ENCODE data around the gene GP1BB. TPM values are rescaled to one million over a fixed set of nuclear protein-coding genes. Genes with fewer than 3 reads are reported as not detected.

Gene GP1BB
- total and polyA plus RNA-seq, 11 donors = 1.4 to 52.2 (median 10.7) TPM; not detected in 3

DNA sequence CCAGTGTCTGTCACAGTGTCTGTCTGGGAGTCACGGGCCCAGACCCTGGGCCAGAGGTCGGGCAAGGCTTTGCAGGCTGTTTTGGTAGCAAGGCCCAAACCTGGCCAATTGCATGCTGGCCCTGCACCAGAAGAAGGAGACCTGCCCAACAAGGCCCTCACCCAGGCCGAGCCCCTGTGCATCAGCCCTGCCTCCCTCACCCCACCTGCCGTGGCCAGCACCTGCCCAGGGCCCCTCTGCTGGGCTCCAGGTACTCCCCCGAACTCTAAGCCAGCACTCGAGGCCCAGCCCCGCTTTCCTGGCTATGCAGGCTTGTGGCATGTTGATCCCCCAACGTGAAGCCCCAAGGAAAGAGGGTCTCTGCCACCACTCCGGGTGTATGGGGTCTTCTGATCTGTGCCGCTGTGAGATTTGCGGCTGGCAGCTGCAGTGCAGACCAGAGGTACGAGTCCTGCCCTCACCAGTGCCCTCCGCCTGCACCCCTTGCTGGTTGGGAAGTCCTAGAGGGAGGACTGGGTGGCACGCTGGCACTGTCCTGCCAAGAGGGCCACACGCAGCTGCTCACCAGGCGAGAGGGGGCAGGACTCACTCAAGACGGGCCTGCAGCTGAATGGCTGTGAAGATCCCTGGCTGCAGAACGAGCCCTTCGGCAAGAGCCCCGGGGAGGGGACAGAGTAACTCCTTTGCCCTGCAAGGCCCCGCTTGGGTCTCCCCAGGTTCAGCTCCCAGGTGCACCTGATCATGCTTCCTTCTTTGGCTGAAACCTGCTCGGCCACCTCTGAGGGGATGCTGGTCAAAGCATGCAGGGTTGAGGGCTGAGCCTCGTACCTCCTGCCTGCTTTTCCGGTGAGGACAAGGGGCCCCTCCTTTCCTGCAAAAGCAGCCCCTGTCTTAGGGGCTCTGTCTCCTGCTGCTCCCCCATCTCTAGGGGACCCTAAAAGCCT, 15.7 kb upstream of the GP1BB start:
- WGBS, 4 donors = 86 to 91% (median 89%) methylated on average over 15 to 24 of the region's 24 CpGs
- H3K4me1 ChIP-seq = peaks cover 0 to 18% (median 0%) of the 10 kb centered on the region in 12 donors
- H3K4me3 ChIP-seq = no peak overlapping the region
- H3K9me3 ChIP-seq = no peaks in the 10 kb centered on the region
- H3K27me3 ChIP-seq = peaks cover 0 to 22% (median 2%) of the 10 kb centered on the region in 9 donors
- H3K36me3 ChIP-seq = no peaks in the 10 kb centered on the region
- DNase-seq = peak in 2 of 5 donors; percentile 15 to 19
- intact Hi-C loops (cut with DNase I) = no loop called here
- H3K27ac ChIP-seq = no peak overlapping the region
- TF ChIP-seq POLR2A (IDR thresholded peaks at IDR 0.05) = no peak
- TF ChIP-seq, protein P1, sequence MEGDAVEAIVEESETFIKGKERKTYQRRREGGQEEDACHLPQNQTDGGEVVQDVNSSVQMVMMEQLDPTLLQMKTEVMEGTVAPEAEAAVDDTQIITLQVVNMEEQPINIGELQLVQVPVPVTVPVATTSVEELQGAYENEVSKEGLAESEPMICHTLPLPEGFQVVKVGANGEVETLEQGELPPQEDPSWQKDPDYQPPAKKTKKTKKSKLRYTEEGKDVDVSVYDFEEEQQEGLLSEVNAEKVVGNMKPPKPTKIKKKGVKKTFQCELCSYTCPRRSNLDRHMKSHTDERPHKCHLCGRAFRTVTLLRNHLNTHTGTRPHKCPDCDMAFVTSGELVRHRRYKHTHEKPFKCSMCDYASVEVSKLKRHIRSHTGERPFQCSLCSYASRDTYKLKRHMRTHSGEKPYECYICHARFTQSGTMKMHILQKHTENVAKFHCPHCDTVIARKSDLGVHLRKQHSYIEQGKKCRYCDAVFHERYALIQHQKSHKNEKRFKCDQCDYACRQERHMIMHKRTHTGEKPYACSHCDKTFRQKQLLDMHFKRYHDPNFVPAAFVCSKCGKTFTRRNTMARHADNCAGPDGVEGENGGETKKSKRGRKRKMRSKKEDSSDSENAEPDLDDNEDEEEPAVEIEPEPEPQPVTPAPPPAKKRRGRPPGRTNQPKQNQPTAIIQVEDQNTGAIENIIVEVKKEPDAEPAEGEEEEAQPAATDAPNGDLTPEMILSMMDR (IDR thresholded peaks at IDR 0.05) = no peak
- ATAC-seq = no peak

DNA sequence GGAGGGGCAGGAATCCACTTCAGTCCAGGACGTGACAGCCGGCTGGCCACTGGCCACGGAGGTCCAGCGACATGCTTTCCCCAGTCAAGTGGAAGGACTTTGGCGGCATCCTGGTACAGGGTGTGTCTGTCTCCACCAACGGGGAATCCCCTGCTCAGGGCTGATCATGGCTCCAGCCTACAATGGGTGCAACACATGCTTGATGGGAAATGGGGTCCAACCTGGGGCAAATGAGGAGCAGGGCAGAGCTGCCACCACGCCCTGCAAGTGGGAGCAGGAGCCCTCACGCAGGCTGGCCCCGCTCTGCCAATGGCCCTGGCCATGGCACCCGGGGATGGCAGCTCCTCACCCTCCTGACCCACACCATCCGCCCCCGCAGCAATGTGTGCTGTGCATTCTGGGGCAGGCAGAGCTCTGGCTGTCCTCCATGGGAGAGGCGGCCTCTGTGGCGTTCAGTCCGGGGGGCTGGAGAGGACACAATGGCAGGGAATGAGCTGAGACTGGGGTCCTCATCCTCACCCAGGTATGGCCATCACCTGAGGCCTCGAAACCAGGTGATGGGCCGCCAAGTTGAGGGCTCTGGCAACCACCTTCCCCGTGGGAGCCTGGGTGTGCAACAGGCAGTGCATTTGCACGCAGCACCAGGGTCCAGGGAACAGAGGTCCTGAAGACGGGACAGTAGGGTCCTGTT, 14.9 kb upstream of the GP1BB start:
- H3K27me3 ChIP-seq = peaks cover 0 to 20% (median 3%) of the 10 kb centered on the region in 9 donors
- 55 to 77% (median 67%) methylated on average over 16 to 20 of the region's 20 CpGs for WGBS, 4 donors
- H3K4me3 ChIP-seq = no peak overlapping the region
- TF ChIP-seq, protein P1 (IDR thresholded peaks at IDR 0.05) = no peak
- no peak for TF ChIP-seq POLR2A (IDR thresholded peaks at IDR 0.05)
- no peaks in the 10 kb centered on the region for H3K36me3 ChIP-seq
- intact Hi-C loops (cut with DNase I) = no loop called here
- peaks cover 0 to 18% (median 0%) of the 10 kb centered on the region in 12 donors for H3K4me1 ChIP-seq
- DNase-seq = peak in 3 of 5 donors; percentile 22 to 56 (median 25)
- H3K9me3 ChIP-seq = no peaks in the 10 kb centered on the region
- no peak overlapping the region for H3K27ac ChIP-seq
- no peak for ATAC-seq

DNA sequence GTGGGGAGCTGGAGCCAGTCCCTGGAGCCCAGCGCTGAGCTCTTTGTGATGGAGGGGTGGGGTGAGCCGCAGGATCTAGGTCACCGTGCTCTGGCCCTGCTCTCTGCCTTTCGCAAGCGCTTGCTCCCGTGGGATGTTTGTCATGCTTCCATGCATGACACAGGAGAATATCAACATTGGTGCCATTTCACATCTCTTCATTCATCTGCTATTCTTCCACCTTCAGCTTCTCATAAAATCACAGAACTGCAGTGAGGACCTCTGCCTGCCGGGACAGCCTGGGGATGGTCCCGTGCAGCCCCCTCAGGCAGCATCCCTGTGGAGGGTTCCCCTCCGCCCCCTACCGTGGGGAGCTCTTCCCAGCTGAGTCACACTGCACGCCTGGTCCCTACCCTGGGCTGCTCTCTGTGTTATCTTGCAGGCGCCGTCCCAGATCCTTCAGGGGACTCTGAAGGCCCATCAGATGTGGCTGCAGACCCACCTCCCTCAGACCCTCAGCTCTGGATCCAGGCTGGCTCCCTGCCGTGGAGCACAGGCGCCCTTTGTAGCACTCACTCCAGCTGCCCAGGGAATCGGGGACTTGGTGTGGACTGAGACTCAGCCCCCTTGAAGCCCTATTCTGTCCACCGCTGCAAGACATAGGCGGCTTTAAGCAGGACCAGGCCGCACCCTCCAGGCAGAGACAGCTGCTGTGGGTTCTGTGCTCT, 14.1 kb upstream of the GP1BB start:
- Histone ChIP-seq H3K4me1 (peaks cover 0 to 22% (median 2%) of the 10 kb centered on the region in 12 donors), H3K27me3 (peaks cover 0 to 15% (median 3%) of the 10 kb centered on the region in 9 donors), H3K27ac (no peak overlapping the region), H3K36me3 (no peaks in the 10 kb centered on the region), H3K4me3 (no peak overlapping the region), H3K9me3 (no peaks in the 10 kb centered on the region)
- ATAC-seq (peak in 3 of 4 donors; percentile 20 to 78 (median 40)), DNase-seq (peak in 4 of 5 donors; percentile 21 to 78 (median 61))
- 51 to 66% (median 59%) methylated on average over 16 to 19 of the region's 19 CpGs for WGBS, 4 donors
- TF ChIP-seq, protein P1 (IDR thresholded peaks at IDR 0.05) = no peak
- TF ChIP-seq POLR2A (IDR thresholded peaks at IDR 0.05) = no peak
- intact Hi-C loops (cut with DNase I) = no loop called here
